ENCODE results near the gene RNF11.
A peak's percentile ranks its signal among the peaks of the same experiment; 100 is the strongest.
"Not testable (repeated sequence)": the region's sequence is repeated elsewhere in the genome, so short reads cannot be mapped to it uniquely, and the experiment has no call there.

Gene RNF11

GRCh38 chr1:51227231-51227960 is 8.7 kb upstream of the RNF11 start:
- not testable (repeated sequence) for DNase-seq (ENCODE audit: low read depth, low spot score)

- DNase-seq (ENCODE audit: low read depth, low spot score): peak; percentile 27
Measured at GRCh38 chr1:51228471-51228870, 7.6 kb upstream of the RNF11 start.

- DNase-seq (ENCODE audit: low read depth, low spot score): no peak
Measured at GRCh38 chr1:51230501-51231078, 5.5 kb upstream of the RNF11 start.

- DNase-seq (ENCODE audit: low read depth, low spot score): no peak
Measured at GRCh38 chr1:51231120-51231519, 5.0 kb upstream of the RNF11 start.

GRCh38 chr1:51231896-51232295 is 4.2 kb upstream of the RNF11 start:
- DNase-seq (ENCODE audit: low read depth, low spot score): no peak

GRCh38 chr1:51234236-51234635 is 1.8 kb upstream of the RNF11 start:
- DNase-seq (ENCODE audit: low read depth, low spot score): not testable (repeated sequence)

GRCh38 chr1:51234721-51235425 is 1.2 kb upstream of the RNF11 start:
- no peak for DNase-seq (ENCODE audit: low read depth, low spot score)

GRCh38 chr1:51236531-51237350 is 668 bp downstream of the RNF11 start:
- DNase-seq (ENCODE audit: low read depth, low spot score): peak; percentile 60

GRCh38 chr1:51237351-51238033 is 1.4 kb downstream of the RNF11 start:
- no peak for DNase-seq (ENCODE audit: low read depth, low spot score)

GRCh38 chr1:51238034-51238403 is 1.9 kb downstream of the RNF11 start:
- DNase-seq (ENCODE audit: low read depth, low spot score): peak; percentile 43

- DNase-seq (ENCODE audit: low read depth, low spot score): no peak
Measured at GRCh38 chr1:51240084-51240483, 4.0 kb downstream of the RNF11 start.

GRCh38 chr1:51241119-51241518 is 5.0 kb downstream of the RNF11 start:
- no peak for DNase-seq (ENCODE audit: low read depth, low spot score)

- no peak for DNase-seq (ENCODE audit: low read depth, low spot score)
Measured at GRCh38 chr1:51242546-51242945, 6.5 kb downstream of the RNF11 start.

GRCh38 chr1:51247022-51247421 is 10.9 kb downstream of the RNF11 start:
- DNase-seq (ENCODE audit: low read depth, low spot score): no peak

- no peak for DNase-seq (ENCODE audit: low read depth, low spot score)
Measured at GRCh38 chr1:51247499-51247898, 11.4 kb downstream of the RNF11 start.

GRCh38 chr1:51249445-51249844 is 13.4 kb downstream of the RNF11 start:
- DNase-seq (ENCODE audit: low read depth, low spot score): no peak

GRCh38 chr1:51250729-51251128 is 14.7 kb downstream of the RNF11 start:
- DNase-seq (ENCODE audit: low read depth, low spot score): not testable (repeated sequence)

GRCh38 chr1:51251165-51251564 is 15.1 kb downstream of the RNF11 start:
- DNase-seq (ENCODE audit: low read depth, low spot score): not testable (repeated sequence)

GRCh38 chr1:51252366-51252765 is 16.3 kb downstream of the RNF11 start:
- DNase-seq (ENCODE audit: low read depth, low spot score): no peak

GRCh38 chr1:51253691-51254090 is 17.6 kb downstream of the RNF11 start:
- no peak for DNase-seq (ENCODE audit: low read depth, low spot score)

- DNase-seq (ENCODE audit: low read depth, low spot score): no peak
Measured at GRCh38 chr1:51255331-51255730, 19.3 kb downstream of the RNF11 start.
